DND-41 (cell line): ENCODE data around the gene NR3C1.

Source experiments
- CTCF ChIP-seq: IDR thresholded peaks from 2 replicates; pipeline ENCODE4 v1.5.1; 2012; ENCODE audit warnings: borderline replicate concordance, low read length, moderate library complexity, mild to moderate bottlenecking; ENCODE audit not compliant: poor library complexity, severe bottlenecking; ENCODE audit errors: extremely low read depth
- EZH2 ChIP-seq: IDR thresholded peaks from 3 replicates; pipeline ENCODE4 v1.6.1; 2012; ENCODE audit warnings: borderline replicate concordance, low read depth, mild to moderate bottlenecking, moderate library complexity, low read length, inconsistent platforms; ENCODE audit not compliant: severe bottlenecking

- TF ChIP-seq CTCF (no peak), EZH2 (no peak)
These were observed 60.9 kb downstream of the NR3C1 start for GRCh38 chr5:143342607-143343006.
